Measurements from ENCODE around the gene SIGLEC11.

DNA sequence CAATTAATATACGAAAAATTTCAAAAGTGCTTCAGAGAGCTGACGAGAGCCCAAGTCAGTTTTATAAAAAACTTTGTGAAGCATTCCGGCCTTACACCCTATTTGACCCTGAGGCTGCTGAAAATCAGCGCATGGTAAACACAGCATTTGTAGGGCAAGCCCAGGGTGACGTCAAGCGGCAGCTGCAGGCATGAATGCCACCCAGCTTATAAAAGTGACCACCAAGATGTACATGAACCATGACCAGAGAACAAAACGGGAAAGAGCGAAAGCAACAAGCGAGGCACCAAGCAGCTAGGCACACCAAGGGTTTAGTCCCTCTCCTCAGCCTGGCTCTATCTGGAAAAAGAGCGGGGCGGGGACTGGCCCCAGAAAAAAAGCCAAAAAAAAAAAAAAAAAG, 6.0 kb downstream of the SIGLEC11 start:
- TF ChIP-seq EZH2phosphoT487 (IDR thresholded peaks at IDR 0.05; ENCODE audit: borderline replicate concordance, low read depth, low read length) = no peak
- TF ChIP-seq CTCF (conservative IDR thresholded peaks at IDR 0.05; ENCODE audit: low read length) = no peak

All from OCI-LY7 (cell line).